Measurements from ENCODE around the gene TOR2A.

- TF ChIP-seq CTCF (IDR thresholded peaks at IDR 0.05) (no peak), POLR2AphosphoS5 (IDR thresholded peaks at IDR 0.05) (no peak)
These were observed 18.5 kb upstream of the TOR2A start for GRCh38 chr9:127753622-127754021.
